Adrenal gland (tissue), 12 donors: Measurements from ENCODE around the gene KRT16. TPM values are rescaled to one million over a fixed set of nuclear protein-coding genes. Genes with fewer than 3 reads are reported as not detected.
"Not testable (repeated sequence)": the region's sequence is repeated elsewhere in the genome, so short reads cannot be mapped to it uniquely, and the experiment has no call there.

Experiments
- DNase-seq, 7 donors: peaks; one replicate each; pipeline ENCODE4 v3.0.0-alpha.2; 2019 to 2020
- H3K27ac ChIP-seq, 5 donors: fragments of 200-600 bp; sonication (generic) in 4 of 5; 1 replicate in 3 of 5; 2 replicates in 2 of 5; pipeline versions ENCODE4 v1.5.1 to v1.8.0; 2016 to 2020; ENCODE audit warnings: mild to moderate bottlenecking in 1 of 5
- H3K27me3 ChIP-seq: fragments of 200-600 bp; 2 replicates; pipeline ENCODE4 v1.8.0; 2021
- H3K36me3 ChIP-seq, 2 donors: fragments of 200-600 bp; replicated peaks in 1 of 2; 1 replicate in 1 of 2; 2 replicates in 1 of 2; pipeline versions ENCODE4 v1.5.1 to v1.8.0; 2018 to 2022
- H3K4me1 ChIP-seq, 2 donors: fragments of 200-600 bp; replicated peaks in 1 of 2; 1 replicate in 1 of 2; 2 replicates in 1 of 2; pipeline versions ENCODE4 v1.5.1 to v1.8.0; 2018 to 2021
- H3K4me3 ChIP-seq, 4 donors: fragments of 200-600 bp; sonication (generic) in 3 of 4; one replicate each; pipeline ENCODE4 v1.5.1; 2016 to 2018
- H3K9me3 ChIP-seq, 3 donors: fragments of 200-600 bp; sonication (generic) in 1 of 3; replicated peaks in 1 of 3; 1 replicate in 2 of 3; 2 replicates in 1 of 3; pipeline versions ENCODE4 v1.5.1 to v1.8.0; 2016 to 2021
- POLR2A ChIP-seq, 2 donors: fragments of 450-650 bp; IDR thresholded peaks; one replicate each; pipeline ENCODE4 v1.6.1; 2017; ENCODE audit warnings: antibody characterized with exemption in 2 of 2, mild to moderate bottlenecking in 2 of 2, moderate library complexity in 1 of 2
- WGBS, 4 donors: extraction: QIAGEN DNeasy Blood & Tissue Kit in 2 of 4; methylation state at CpG; one replicate each; pipeline versions ENCODE4 v1.1.5 to v1.1.7; 2013 to 2017; 5-methylcytosine and 5-hydroxymethylcytosine counted together
- intact Hi-C, 2 donors: fragments of 100-400 bp; cut with DNase I; formaldehyde crosslinking; loops; one replicate each; pipeline versions ENCODE4 v1.14.1 to v1.15.0; 2022 to 2023
- polyA plus RNA-seq, 3 donors: library from polyadenylated mRNA; stranded (reverse); fragments of 200-250 nt in 2 of 3; fragments of 350-450 nt in 1 of 3; fragmentation: Illumina TruSeq in 1 of 3; extraction: RNeasy Lipid Tissue Mini Kit (QIAGEN cat#74804) in 1 of 3; gene quantifications; one replicate each; pipeline ENCODE4 v1.2.3, GENCODE V29; 2013 to 2014
- total RNA-seq, 9 donors: library from RNA; depleted of rRNA in 4 of 9; stranded (reverse); fragments of >200 nt in 4 of 9; fragments of 120-200 nt in 1 of 9; fragmentation: NEBNext Ultra II Directional in 1 of 9; extraction: Animal tissue kit (Norgen Biotek cat#: 25700) in 1 of 9; gene quantifications; one replicate each; pipeline versions ENCODE4 v1.1.0 to v1.2.4, GENCODE V29; 2013 to 2023
- TF ChIP-seq, protein P1 (sequence below), 6 experiments: fragments of 450-650 bp in 4 of 6; fragments of 200-600 bp in 2 of 6; sonication (generic) in 1 of 6; IDR thresholded peaks; 1 replicate in 5 of 6; 2 replicates in 1 of 6; pipeline versions ENCODE4 v1.5.1 to v1.8.0; 2016 to 2021; ENCODE audit warnings: antibody characterized with exemption in 6 of 6, mild to moderate bottlenecking in 2 of 6, moderate library complexity in 1 of 6
- donor health status: healthy with polysubstance abuse.
- donor health status: Bipolar disorder and iron deficiency.
- donor health status: DM: yes; HTN: yes; CAD: no.
- donor health status: DM: no; HTN: no; CAD: no.
- donor health status: DM: no; HTN: no; CAD: no.
- donor health status: DM: yes; HTN: yes; CAD: no.

The KRT16 gene
- total and polyA plus RNA-seq, 12 donors = 0.18 to 4.5 (median 0.69) TPM; not detected in 3

DNA sequence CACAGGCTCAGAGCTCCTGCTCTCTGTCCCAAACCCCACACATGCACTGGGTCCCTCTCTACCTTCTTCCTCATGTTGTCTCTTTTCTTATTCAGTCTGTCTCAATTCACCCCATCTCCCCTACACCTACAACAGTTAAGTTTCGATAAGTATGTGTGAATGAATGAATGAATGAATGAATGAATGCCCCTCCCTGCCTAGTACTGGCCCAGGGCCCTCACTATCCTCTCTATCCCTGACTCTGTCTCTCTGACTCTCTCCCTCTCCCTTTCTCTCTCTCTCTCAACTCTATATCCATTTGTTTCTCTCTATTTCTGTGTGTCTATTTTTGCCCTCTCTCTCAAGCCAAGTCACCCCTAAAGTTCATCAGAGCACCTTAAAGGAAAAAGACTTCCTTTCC lies 34.0 kb downstream of the KRT16 start:
- Histone ChIP-seq H3K4me1 (no peaks in the 10 kb centered on the region), H3K4me3 (no peak overlapping the region), H3K9me3 (no peaks in the 10 kb centered on the region), H3K36me3 (no peaks in the 10 kb centered on the region), H3K27ac (no peak overlapping the region), H3K27me3 (no peaks in the 10 kb centered on the region)
- no peak for DNase-seq
- TF ChIP-seq, protein P1, sequence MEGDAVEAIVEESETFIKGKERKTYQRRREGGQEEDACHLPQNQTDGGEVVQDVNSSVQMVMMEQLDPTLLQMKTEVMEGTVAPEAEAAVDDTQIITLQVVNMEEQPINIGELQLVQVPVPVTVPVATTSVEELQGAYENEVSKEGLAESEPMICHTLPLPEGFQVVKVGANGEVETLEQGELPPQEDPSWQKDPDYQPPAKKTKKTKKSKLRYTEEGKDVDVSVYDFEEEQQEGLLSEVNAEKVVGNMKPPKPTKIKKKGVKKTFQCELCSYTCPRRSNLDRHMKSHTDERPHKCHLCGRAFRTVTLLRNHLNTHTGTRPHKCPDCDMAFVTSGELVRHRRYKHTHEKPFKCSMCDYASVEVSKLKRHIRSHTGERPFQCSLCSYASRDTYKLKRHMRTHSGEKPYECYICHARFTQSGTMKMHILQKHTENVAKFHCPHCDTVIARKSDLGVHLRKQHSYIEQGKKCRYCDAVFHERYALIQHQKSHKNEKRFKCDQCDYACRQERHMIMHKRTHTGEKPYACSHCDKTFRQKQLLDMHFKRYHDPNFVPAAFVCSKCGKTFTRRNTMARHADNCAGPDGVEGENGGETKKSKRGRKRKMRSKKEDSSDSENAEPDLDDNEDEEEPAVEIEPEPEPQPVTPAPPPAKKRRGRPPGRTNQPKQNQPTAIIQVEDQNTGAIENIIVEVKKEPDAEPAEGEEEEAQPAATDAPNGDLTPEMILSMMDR (IDR thresholded peaks at IDR 0.05) = no peak
- no peak for TF ChIP-seq POLR2A (IDR thresholded peaks at IDR 0.05)
- intact Hi-C loops = no loop called here
- WGBS, 4 donors = 56 to 81% (median 70%) methylated on average over 1 of the region's 1 CpG

DNA sequence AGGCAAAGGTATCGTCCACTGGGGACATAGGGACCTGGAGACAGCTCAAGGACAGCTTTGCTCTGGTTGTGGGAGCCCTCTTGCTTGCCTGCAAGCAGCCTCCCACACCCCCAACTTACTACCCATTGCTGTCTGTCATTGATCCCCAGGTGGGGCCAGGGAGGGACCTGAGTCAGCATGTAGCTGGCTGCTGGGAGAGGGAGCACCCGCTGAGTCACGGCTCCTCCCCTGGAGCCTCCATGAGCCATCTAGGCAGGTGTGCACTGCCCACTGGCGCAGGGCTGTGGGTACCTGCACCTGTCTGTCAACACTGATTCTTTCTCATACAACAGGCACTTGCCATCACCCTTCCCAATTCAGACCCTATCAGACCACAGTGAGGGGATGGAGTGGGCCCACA lies 35.8 kb downstream of the KRT16 start:
- 68 to 79% (median 71%) methylated on average over 4 of the region's 4 CpGs; no CpG with 5 or more reads in 1 of the 4 donors for WGBS, 4 donors
- intact Hi-C loops, H3K27me3 ChIP-seq, H3K9me3 ChIP-seq, H3K36me3 ChIP-seq, DNase-seq, H3K27ac ChIP-seq, H3K4me1 ChIP-seq, H3K4me3 ChIP-seq: not testable (repeated sequence)

DNA sequence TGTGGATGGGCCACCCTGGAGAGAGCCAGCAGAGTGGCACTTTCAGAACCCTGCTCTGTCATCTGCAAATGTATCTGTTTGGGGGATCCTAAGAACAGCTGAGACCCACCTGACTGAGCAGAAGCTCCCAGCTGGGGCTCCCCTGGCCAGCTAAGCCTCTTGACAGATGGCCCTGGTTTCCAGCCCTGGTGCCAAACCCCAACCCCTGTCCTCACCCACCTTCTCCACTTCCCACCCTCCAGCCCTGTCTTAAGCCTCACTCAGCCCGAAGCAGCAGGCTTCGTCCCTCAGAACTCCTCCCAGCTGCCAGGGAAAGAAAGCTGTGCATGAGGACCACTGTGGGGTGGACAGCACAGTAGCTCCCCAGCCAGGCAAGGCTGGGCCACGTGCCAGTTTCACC lies 37.2 kb downstream of the KRT16 start:
- no peaks in the 10 kb centered on the region for H3K4me1 ChIP-seq
- no peak for DNase-seq
- 47 to 79% (median 71%) methylated on average over 3 of the region's 3 CpGs for WGBS, 4 donors

DNA sequence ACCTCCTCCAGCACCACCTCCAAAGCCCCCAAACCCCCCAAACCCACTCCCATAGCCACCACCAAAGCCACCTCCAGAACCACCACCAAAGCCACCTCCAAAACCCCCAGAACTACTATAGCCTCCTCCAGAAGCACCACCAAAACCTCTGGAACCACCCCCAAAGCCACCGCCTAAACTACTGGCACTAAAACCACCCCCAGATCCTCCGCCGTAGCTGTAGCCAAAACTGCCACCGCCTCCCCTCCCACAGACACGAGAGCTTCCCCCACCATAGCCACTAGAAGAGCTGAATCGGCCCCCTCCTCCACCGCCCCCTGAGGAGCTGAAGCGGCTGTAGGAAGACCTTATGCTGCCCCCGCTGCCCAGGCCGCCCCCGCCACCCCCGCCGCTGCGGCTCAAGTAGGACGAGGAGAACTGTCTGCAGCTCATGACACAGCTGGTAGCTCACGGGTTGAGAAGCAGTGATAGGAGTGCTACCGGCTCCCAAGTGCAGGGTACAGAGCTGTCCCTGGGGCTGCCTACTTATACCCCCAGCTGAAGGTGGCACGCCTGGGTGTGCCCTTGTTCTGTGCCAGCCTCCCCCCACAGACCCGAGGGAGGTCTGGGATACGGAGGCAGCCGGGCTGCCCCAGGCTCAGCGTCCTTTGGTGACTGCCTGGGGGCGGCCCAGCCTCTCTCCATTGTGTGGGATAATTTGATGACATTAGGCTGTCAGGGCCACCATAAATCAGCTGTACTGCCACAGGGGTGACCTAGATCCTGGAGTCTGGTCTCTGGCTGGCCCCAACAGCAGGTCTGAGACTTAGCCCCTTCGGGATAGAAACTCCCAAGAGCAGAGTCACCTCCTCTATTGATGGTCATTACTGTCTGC lies 40.8 kb downstream of the KRT16 start, which contains the start of gene KRT9:
Gene KRT9 (minus strand): TSS at position 499 of the 874 bp plus-strand sequence. CDS start 67 bp downstream, at position 432.
- Histone ChIP-seq H3K4me1 (no peaks in the 10 kb centered on the region), H3K9me3 (no peaks in the 10 kb centered on the region), H3K27me3 (no peaks in the 10 kb centered on the region), H3K36me3 (no peaks in the 10 kb centered on the region), H3K27ac (no peak within 1 kb of the TSS), H3K4me3 (no peak within 1 kb of the TSS)
- 56 to 62% (median 59%) methylated on average over 6 to 24 of the region's 24 CpGs for WGBS, 4 donors
- intact Hi-C loops = no loop called here
- no peak for DNase-seq
- TF ChIP-seq POLR2A (IDR thresholded peaks at IDR 0.05) = no peak
- TF ChIP-seq, protein P1 (IDR thresholded peaks at IDR 0.05) = no peak

More for the DNA sequence above, 37.2 kb downstream of the KRT16 start:
- Histone ChIP-seq H3K36me3 (no peaks in the 10 kb centered on the region), H3K27me3 (no peaks in the 10 kb centered on the region), H3K27ac (no peak overlapping the region), H3K4me3 (no peak overlapping the region), H3K9me3 (no peaks in the 10 kb centered on the region)
- TF ChIP-seq, protein P1 (IDR thresholded peaks at IDR 0.05) = no peak
- TF ChIP-seq POLR2A (IDR thresholded peaks at IDR 0.05) = no peak
- intact Hi-C loops = no loop called here
